ENCODE data around the gene CCDC12. TPM values are rescaled to one million over a fixed set of nuclear protein-coding genes. Genes with fewer than 3 reads are reported as not detected.
A peak's percentile ranks its signal among the peaks of the same experiment; 100 is the strongest.

CCDC12 gene
- total and polyA plus RNA-seq, 9 of the 15 experiments (the other 6 are each of a cell fraction or from before 2014, with no cell fraction given) = 8.9 to 201 (median 86.9) TPM

DNA sequence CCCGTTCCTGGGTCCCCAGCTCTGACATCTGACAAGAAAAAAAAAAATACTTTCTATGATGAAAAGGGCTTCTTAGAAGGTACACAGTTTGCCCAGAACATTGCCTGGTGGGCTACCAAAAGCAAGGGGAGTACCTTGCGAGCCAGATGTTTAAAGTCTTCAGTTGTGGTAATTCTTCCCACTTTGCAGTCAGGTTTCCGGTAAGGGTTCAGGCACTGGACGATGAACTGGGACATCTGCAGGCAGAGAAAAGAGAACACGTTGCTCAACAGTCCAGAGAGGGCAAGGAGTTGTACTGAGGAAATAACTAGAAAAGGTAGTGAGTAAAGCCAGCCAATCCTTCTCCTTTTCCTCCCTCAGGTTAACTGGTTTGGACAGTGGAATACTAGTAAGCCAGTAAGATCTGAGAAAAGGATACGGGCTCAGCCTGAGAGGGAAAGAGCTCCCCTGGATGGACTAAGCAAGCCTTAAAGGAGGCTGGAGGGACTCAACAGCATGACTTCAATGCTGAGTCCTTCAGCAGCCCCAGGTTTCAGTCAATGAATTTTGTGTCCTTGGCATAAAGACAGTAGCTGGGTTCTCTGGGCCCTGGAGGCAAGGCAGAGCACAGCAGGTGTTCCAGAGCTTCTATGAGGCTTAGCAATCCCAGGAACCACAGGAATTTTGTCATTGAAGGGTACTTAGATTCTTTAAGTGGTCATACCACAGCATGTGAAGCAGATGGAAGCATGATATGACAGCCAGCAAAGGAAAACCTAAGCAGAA, 41.1 kb upstream of the CCDC12 start (continued):
- TF ChIP-seq, protein P1, sequence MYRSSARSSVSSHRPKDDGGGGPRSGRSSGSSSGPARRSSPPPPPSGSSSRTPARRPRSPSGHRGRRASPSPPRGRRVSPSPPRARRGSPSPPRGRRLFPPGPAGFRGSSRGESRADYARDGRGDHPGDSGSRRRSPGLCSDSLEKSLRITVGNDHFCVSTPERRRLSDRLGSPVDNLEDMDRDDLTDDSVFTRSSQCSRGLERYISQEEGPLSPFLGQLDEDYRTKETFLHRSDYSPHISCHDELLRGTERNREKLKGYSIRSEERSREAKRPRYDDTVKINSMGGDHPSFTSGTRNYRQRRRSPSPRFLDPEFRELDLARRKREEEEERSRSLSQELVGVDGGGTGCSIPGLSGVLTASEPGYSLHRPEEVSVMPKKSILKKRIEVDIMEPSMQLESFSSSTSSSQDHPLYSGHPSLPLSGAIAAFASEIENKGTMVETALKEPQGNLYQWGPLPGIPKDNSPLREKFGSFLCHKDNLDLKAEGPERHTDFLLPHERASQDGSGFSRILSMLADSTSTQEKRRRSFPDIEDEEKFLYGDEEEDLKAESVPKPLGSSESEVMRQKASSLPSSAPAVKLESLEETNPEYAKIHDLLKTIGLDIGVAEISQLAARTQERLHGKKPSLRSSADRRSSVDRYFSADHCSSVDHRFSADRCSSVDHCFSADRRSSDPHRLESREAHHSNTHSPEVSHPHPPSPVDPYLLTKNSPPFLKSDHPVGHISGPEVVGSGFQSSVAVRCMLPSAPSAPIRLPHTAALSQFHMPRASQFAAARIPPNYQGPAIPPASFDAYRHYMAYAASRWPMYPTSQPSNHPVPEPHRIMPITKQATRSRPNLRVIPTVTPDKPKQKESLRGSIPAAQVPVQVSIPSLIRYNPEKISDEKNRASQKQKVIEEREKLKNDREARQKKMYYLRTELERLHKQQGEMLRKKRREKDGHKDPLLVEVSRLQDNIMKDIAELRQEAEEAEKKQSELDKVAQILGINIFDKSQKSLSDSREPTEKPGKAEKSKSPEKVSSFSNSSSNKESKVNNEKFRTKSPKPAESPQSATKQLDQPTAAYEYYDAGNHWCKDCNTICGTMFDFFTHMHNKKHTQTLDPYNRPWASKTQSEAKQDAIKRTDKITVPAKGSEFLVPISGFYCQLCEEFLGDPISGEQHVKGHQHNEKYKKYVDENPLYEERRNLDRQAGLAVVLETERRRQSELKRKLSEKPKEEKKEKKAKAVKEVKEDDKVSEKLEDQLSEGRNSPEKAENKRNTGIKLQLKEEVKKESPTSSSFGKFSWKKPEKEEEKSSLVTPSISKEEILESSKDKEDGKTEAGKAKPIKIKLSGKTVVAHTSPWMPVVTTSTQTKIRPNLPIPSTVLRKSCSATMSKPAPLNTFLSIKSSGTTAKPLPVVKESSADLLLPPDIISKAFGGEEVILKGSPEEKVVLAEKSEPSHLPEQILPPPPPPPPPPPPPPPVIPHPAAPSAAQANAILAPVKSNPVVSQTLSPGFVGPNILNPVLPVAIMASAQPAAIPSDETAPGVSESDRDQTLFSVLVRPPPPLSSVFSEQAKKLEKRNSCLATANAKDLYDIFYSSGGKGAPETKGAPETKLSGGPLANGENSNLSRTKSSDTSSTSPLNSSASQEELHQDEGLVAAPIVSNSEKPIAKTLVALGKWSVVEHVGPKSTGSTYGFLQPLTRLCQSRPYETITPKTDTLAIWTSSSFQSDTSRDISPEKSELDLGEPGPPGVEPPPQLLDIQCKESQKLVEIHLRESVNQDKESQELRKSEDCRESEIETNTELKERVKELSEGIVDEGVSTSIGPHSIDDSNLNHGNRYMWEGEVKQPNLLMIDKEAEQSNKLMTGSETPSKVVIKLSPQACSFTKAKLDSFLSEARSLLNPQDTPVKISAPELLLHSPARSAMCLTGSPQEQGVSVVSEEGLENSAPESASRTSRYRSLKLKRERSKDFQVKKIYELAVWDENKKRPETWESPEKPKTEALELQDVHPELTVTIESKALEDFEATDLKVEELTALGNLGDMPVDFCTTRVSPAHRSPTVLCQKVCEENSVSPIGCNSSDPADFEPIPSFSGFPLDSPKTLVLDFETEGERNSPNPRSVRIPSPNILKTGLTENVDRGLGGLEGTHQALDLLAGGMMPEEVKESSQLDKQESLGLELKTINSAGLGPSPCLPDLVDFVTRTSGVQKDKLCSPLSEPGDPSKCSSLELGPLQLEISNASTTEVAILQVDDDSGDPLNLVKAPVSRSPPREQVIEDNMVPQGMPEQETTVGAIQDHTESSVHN (IDR thresholded peaks at IDR 0.05; ENCODE audit: borderline replicate concordance in 1 of 2, low read depth in 1 of 2) = no peak
- TF ChIP-seq, protein P2, sequence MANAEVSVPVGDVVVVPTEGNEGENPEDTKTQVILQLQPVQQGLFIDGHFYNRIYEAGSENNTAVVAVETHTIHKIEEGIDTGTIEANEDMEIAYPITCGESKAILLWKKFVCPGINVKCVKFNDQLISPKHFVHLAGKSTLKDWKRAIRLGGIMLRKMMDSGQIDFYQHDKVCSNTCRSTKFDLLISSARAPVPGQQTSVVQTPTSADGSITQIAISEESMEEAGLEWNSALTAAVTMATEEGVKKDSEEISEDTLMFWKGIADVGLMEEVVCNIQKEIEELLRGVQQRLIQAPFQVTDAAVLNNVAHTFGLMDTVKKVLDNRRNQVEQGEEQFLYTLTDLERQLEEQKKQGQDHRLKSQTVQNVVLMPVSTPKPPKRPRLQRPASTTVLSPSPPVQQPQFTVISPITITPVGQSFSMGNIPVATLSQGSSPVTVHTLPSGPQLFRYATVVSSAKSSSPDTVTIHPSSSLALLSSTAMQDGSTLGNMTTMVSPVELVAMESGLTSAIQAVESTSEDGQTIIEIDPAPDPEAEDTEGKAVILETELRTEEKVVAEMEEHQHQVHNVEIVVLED (CRISPR knock-in tag; IDR thresholded peaks at IDR 0.05) = no peak
- no peak for TF ChIP-seq ZNF668 (CRISPR knock-in tag; IDR thresholded peaks at IDR 0.05)
- 0 out of 2 replicates have a peak, but pooled peaks have one; percentile 19 for TF ChIP-seq BHLHE40 (IDR thresholded peaks at IDR 0.05; ENCODE audit: low read length)
- TF ChIP-seq ZSCAN32 (CRISPR knock-in tag; IDR thresholded peaks at IDR 0.05) = no peak
- no peak for TF ChIP-seq PHB (CRISPR knock-in tag; IDR thresholded peaks at IDR 0.05)
- TF ChIP-seq MTA3 (IDR thresholded peaks at IDR 0.05; ENCODE audit: borderline replicate concordance) = 0 out of 2 replicates have a peak, but pooled peaks have one; percentile 6
- no peak for TF ChIP-seq MAFF (IDR thresholded peaks at IDR 0.05; ENCODE audit: low read length)
- TF ChIP-seq ZNF217 (CRISPR knock-in tag; IDR thresholded peaks at IDR 0.05) = no peak
- no peak for TF ChIP-seq SIN3B (IDR thresholded peaks at IDR 0.05; ENCODE audit: low read depth)
- no peak for TF ChIP-seq HDAC3 (IDR thresholded peaks at IDR 0.05; ENCODE audit: borderline replicate concordance, partially characterized antibody)
- no peak for TF ChIP-seq NFIX (CRISPR knock-in tag; IDR thresholded peaks at IDR 0.05; ENCODE audit: low read depth)
- no peak for TF ChIP-seq POLR2AphosphoS2 (IDR thresholded peaks at IDR 0.05; ENCODE audit: low read length)
- TF ChIP-seq NFRKB (IDR thresholded peaks at IDR 0.05; ENCODE audit: low read depth) = 0 out of 2 replicates have a peak, but pooled peaks have one; percentile 31
- no peak for TF ChIP-seq PPARD (CRISPR knock-in tag; IDR thresholded peaks at IDR 0.05)
- no peak for TF ChIP-seq KAT8 (IDR thresholded peaks at IDR 0.05; ENCODE audit: low read depth)
- TF ChIP-seq NFYB (IDR thresholded peaks at IDR 0.05; ENCODE audit: extremely low read depth, insufficient read length) = no peak
- TF ChIP-seq, protein P3, sequence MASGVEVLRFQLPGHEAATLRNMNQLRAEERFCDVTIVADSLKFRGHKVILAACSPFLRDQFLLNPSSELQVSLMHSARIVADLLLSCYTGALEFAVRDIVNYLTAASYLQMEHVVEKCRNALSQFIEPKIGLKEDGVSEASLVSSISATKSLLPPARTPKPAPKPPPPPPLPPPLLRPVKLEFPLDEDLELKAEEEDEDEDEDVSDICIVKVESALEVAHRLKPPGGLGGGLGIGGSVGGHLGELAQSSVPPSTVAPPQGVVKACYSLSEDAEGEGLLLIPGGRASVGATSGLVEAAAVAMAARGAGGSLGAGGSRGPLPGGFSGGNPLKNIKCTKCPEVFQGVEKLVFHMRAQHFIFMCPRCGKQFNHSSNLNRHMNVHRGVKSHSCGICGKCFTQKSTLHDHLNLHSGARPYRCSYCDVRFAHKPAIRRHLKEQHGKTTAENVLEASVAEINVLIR (CRISPR knock-in tag; IDR thresholded peaks at IDR 0.05) = no peak
